Skin of body (tissue), 2 donors: Measurements from ENCODE around the gene ZC3H12C. TPM values are rescaled to one million over a fixed set of nuclear protein-coding genes. Genes with fewer than 3 reads are reported as not detected.
"Not testable (repeated sequence)": the region's sequence is repeated elsewhere in the genome, so short reads cannot be mapped to it uniquely, and the experiment has no call there.

Experiments used
- DNase-seq: peaks from one replicate; lab custom pipeline; 2025; lab: John Stamatoyannopoulos, UW
- total RNA-seq: library from RNA; depleted of rRNA; stranded (reverse); fragments of >200 nt; gene quantifications from one replicate; pipeline ENCODE4 v1.2.3, GENCODE V29; 2014

The ZC3H12C gene
- 10.5 TPM for total RNA-seq

DNA sequence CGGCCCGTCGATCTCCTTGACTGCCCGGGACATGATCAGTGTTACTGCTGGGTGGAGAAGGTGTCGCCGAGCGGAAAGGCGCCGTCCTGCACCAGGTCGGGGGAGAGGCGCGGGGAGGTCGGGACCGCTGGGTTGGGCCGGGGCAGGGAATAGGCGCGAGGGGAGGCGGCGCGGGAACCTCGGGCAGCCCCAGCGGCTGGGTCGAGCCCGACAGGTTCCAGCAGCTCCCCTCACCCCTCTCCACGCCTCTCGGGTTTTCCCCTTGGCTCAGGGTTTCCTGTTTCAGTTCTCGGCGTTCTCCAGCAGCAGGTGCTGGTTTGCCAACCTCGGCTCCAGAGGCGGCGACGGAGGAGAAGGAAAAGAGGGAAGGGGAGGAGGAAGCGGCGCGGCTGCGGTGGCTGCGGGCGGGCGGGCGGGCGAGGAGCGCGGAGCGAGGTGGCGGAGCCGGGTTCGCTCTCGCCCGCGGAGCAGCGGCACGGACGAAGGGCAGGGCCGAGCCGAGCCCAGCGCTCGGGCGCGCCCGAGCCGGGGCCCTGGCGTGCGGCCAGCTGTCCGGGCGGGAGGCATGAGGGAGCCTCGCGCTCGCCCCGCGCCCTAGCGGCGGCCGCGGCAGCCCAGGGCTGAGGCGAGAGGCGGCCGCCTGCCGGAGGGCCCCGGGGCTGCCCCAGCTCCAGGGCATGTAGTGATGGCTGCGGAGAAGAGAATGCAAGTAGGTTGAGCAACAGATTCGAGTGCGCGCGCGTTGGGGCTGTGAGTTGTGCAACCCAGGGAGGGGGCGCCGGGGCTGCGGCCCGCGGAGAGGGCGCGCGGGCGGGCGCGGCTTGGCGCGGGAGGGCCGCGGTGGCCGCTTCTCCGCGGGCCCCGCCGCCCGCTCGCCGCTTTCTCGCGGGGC is at the start of gene ZC3H12C:
TSS of gene ZC3H12C (plus strand) at position 878 of the 892 bp plus-strand sequence. CDS start 20 bp downstream, outside the sequence.
- peak; percentile 83 for DNase-seq

DNA sequence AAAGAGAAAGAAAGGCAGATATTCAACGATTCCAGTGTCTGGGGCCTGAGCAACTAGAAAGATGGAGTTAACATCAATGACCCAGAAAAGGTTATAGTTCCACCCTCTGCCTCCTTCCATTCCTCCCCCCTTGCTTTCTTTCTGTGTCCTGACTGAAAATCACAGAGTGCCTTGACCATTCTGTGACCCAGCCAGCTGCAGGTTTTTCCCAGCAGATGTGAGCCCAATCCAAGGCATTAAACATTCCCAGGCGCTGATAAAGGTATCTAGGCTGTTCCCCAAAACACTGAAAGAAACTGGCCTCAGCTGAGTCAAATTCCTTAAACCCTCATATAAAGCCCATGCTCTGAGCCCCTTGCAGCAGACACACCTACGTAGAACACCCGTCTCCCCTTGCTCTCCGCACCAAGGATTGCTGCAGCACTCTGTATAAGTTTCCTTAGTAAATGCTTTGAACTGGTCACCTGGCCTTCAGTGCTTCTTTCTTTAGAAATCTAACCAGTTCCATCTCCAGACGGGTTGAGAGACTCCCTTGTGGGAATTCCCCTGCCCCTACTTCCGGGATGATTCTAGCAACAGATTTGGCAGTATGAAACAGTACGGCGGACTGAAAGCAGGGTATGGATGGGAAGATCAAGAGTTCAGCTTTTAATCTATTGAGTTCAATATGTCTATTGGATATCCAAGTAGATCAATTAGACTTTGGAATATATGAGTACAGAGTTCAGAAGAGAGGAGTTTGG is 48.8 kb upstream of the ZC3H12C start:
- no peak for DNase-seq

DNA sequence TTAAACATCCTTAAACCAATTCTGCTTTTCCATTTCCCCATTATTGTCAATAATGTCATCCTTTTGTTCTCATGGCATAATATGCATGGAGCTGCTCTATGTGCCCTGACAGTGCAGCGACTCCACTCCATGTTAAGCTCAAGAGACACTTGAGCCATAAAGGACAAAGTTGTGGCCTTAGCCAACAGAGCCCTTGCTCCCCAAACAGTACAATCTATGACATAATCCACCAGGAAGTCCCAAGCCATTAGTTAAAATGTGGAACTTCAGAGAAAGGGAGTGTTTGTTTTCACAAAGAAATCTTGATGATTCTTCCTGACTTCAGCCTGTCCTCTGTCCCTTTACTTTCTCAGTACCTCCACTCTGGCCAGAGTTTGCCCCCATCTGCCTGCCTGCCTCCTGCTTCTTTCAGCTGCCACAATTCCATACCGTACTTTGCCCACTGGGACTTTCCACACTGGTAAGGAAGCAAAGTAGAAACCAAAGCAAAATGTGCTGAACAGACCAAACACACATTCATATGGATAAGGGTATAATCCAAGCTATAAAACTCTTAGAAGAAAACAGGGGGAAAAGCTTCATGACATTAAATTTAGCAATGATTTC is 46.3 kb upstream of the ZC3H12C start:
- no peak for DNase-seq

DNA sequence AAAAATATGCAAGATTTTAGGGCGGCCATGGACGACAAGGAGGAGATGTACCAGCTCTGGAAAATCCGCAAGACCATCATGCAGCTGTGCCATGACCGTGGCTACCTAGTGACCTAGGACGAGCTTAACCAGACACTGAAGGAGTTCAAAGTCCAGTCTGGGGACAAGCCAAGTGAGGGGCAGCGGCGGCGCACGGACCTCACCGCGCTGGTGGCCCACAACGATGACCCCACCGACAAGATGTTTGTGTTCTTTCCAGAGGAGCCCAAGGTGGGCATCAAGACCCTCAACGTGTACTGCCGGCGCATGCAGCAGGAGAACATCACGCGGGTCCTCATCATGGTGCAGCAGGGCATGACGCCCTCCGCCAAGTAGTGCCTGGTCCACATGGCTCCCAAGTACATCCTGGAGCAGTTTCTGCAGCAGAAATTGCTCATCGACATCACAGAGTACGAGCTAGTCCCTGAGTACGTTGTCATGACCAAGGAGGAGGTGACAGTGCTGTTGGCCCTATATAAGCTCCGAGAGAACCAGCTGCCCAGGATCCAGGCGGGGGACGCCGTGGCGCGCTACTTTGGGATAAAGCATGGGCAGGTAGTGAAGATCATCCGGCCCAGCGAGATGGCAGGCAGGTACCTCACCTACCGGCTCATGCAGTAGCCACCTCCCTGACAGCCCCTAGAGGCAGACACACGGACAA is 43.5 kb upstream of the ZC3H12C start:
- DNase-seq = no peak

DNA sequence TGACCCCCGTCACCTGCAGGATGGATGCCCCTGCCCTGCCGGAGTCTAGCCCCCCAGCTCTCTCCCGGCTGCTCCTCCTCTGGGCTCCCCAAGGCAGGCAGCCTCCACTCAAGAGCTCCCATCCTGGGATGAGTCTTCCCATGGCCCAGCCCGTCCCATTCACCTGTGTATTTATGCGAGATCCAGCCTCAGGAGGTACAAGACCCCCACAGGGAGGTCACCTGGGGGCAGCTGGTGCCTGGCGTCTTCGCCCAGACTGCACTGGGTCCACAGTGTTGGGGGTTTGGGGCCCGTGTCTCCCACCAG is 43.0 kb upstream of the ZC3H12C start:
- DNase-seq = no peak

DNA sequence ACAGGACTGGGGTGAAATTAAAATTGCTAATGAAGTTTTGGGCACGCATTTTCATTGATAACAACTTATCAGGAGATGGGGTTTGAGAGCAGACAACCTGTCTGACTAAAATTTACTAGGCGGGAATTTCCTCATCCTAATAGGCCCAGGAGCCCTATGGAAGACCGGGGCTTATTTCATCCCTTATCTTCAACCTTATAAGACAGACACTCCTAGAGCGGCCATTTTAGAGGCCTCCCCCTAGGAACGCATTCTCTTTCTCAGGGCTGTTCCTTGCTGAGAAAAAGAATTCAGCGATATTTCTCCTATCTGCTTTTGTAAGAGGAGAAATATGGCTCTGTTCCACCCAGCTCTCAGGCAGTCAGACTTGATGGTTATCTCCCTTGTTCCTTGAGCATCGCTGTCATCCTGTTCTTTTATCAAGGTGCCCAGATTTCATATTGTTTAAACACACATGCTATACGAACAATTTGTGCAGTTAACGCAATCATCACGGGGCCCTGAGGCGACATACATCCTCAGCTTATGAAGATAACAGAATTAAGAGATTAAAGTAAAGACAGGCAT is 39.3 kb upstream of the ZC3H12C start:
- no peak for DNase-seq

DNA sequence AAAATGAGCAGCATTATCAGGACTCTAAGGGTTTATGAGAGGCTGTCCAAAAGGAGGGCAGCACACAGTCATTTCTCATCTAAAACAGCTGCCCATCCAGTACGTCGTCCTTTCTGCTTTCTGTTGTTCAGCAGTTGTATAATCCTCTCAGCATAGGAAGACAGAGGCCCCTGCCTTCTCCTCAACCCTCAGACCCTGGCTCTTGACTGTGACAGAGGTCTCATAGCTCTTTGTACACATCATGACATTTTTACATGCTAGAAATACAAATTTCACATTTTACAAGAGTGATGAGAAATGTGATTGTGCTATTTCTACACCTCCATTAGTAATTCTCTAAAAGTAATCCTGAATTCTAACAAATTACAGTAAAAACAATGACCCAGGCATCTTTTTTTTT is 36.2 kb upstream of the ZC3H12C start:
- no peak for DNase-seq

DNA sequence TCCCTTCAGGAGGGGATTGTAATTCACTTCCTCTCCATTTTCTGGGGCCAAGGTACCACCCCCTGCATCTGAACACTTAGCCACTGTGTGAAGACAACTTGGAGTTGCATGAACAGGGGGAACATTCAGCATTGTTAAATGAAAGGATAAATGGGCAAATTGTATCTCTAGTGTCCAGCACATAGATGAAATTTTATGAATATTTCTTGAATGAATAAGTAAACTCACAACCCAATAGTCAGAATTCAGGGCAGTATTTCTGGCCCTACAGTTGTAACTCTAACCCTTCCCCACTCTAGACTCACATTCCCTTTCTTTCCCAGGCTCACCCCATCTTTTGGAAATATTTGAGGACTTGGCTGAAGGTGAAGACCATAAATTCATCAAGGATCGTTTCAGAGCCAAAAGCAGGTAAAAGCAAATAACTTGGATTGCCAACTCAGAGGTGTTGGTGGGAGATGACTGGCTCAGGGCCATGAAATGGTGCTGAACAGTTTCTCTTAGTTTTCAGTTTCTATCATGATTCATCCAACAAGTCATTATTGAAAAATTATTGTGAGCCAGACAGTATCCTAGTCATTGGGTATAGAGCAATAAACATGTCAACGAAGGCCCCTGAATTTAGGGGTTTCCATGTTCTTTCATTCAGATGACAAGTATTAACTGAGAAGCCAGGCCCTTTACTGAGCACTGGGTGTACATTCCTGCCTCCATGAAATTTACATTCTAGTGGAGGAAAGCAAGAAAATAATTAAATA is 33.3 kb upstream of the ZC3H12C start:
- DNase-seq = no peak

DNA sequence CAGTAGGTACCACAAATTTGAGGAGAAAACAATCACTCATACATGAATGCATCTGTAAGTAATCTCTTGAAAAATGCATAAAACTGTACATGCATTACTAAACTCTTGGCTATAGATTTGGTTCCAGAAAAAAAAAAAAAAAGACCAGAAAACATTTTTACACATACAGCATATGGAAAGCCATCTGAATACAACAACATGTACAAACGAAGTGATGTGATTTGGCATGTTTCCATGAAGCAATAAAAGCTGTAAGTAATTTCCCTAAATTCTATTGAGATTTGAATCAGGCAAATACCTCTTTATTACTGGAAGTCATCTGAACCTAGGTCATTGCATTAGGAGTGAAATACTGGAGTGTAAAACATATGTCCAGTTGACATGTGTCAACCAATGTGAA is 31.9 kb upstream of the ZC3H12C start:
- DNase-seq = peak; percentile 76

DNA sequence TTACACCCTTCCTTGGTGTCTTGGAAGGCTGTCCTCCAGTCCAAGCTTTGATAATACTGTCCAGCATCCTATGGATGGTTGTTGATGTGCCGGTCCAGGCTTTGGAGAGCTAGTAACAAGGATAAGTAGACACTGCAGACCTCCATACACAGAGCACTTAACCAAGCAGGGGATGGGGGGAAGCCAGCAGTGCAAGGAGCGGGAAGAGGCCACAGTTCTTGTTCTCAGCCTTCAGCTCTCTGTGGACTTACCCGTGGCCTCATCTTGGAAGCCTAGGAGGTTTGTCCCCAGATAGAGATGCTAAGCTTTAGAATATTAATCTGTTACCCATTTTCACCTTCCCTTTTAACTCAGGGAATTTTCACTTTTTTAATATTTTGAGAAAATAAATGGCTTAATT is 30.9 kb upstream of the ZC3H12C start:
- no peak for DNase-seq

DNA sequence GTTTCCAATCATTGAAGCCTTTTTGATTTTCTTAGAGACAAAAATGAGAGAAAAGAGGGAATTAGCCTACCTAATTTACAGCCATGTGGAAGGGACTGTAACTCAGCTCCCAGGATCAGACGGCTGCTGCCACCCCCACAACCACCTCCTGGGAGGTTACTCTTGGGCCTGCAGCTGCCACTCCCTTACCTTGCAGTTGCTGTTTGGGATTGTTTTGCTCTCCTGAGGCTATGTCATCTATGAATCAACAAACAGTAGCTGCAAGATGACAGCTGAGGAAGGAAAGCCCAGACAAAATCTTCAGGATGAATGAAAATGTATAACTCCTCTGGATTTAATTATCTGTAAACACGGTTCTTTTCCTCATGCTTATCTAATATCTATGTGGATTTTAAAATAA is 28.0 kb upstream of the ZC3H12C start:
- no peak for DNase-seq

DNA sequence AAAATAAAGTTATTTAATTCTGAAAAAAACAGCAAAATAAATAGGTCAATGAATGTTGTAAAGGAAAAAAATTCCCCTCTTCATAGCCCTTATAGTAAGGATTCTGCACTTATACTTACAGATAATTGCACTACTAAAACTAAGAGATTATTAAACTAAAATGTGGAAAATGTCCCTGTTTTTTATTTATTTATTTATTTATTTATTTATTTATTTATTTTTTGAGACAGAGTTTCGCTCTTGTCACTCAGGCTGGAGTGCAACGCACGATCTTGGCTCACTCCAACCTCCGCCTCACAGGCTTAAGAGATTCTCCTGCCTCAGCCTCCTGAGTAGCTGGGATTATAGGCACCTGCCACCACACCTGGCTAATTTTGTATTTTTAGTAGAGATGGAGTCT is 25.2 kb upstream of the ZC3H12C start:
- DNase-seq = not testable (repeated sequence)

DNA sequence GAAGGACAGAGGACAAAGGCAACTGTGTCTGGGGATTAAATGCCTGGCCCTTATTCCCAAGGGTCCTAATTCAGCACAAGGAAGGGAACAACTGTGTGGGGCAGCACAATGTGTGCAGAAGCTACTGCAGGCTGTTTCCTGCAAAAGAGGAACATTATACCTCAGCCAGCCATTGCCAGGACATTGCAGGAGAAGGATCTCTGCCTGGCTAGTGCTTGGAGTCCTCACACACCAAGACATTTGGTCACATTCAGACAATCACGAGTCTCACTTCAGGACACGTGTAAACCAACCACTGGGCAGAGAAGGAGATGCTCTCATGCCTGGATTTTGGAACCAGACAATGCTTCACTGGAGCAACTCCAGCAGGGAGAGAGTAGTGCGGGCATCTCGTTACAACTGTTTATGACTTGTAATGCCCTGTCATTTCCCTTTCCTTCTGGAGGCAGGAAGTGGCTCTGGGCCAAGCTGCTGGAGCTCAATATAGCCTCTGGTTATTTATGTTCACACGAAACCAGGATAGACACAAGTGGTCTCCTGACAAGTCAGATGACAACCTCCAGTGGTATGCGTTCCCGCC is 23.9 kb upstream of the ZC3H12C start:
- peak; percentile 67 for DNase-seq

DNA sequence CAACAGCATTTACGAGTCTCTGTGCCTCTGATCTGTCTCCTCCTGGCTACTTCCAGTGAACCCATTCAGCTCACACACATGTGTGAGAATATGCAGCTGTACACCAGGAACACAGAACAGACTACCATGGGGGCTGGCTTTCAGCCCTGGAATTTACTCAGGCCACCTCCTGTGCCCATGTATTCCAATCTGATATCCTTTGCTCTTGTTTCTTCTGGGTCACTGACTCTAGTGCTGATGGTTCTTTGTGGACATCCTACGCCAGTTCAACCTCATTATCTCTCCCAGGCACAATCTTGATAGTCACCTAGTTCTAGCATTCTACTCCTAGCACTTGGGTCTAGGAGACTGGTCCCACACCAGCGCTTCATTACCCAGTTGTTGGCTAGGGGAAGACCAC is 23.0 kb upstream of the ZC3H12C start:
- no peak for DNase-seq

DNA sequence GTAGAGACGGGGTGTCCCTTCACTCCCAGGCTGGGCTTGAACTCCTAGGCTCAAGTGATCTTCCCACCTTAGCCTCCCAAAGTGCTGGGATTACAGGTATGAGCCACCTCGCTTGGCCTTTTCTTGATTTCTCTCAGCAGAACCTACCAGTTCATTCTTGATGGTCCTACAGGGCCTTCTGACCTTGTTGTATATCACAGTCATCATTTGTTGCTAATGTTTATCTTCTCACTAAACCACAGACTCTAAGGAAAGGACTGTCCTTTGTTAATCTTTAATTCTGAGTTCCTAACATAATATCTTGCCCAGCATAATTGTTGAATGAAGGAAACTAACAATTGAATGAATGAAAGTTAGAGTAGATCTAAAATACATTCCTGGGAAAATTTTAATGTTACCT is 22.0 kb upstream of the ZC3H12C start:
- DNase-seq = no peak

DNA sequence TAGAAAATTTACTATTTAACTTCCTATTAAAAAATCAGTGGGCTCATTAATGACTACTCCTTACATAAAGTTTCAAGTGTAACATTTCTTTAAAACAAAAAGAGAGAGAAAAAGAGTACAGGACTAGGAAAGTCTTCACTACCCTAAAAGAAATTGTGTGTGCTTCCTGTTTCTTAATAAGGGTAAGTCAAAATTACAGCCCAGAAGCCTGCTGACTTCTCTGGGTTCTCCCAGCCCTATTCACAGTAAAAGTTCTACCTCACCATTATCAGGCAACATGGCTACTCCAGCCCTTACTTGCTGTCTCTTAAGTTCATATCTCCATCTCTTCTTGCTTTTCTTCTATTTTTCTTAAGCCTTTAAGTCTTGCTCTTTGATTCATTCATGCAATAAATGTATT is 20.3 kb upstream of the ZC3H12C start:
- no peak for DNase-seq

DNA sequence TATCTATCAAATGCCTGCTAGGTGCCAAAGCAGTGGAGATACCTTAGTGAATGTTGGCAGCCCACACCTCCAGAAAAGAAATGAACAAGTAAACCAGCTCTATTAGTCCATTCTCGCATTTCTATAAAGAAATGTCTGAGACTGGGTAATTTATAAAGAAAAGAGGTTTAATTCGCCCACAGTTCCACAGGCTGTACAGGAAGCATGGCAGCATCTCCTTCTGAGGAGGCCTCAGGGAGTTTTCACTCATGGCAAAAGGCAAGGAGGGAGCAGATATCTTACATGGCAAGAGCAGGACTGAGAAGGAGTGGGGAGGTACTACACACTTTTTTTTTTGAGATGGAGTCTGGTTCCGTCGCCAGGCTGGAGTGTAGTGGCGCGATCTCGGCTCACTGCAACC is 18.7 kb upstream of the ZC3H12C start:
- DNase-seq = no peak

DNA sequence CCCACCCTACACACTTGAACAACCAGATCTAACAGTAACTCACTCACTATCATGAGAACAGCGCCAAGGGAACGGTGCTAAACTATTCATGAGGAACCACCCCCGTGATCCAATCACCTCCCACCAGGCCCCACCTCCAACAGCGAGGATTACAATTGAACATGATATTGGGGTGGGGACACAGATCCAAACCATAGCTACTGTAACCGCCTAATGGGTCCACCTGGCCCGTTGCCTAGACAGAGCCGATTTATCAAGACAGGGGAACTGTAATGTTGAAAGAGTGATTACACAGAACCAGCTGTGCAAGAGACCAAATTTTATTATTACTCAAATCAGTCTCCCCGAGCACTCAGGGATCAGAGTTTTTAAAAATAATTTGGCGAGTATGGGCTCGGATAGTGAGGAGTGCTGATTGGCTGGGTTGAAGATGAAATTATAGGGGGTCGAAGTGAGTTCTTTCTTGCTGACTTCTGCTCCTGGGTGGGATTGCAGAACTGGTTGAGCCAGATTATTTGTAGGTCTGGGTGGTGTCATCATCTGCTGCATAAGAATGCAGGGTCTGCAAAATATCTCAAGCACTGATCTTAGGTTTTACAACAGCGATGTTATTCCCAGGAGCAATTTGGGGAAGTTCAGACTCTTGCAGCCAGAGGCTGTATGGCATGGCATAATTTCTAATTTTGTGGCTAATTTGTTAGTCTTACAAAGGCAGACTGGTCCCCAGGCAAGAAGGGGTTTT is 17.9 kb upstream of the ZC3H12C start:
- no peak for DNase-seq

DNA sequence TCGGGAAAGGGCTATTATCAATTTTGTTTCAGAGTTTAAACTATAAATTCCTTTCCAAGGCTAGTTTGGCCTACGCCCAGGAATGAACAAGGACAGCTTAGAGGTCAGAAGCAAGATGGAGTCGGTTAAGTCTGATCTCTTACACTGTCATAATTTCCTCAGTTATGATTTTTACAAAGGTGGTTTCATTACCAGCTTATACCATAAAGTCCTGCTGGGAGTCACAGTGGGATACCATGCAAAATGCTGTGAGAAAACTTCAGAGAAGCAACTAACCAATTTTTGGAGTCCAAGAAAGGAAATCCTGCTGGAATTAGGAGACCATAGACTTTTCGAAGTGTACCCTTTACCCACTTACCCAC is 17.4 kb upstream of the ZC3H12C start:
- no peak for DNase-seq
